ENCODE measurements around the gene PARD6B.

PARD6B gene

GRCh38 chr20:50689864-50690649, 41.3 kb upstream of the PARD6B start:
- no peak overlapping the region for H3K4me3 ChIP-seq (ENCODE audit: low read depth, low read length)
- no peak for DNase-seq (ENCODE audit: low read depth)
- TF ChIP-seq CTCF (IDR thresholded peaks at IDR 0.05; ENCODE audit: insufficient read depth, low read depth, low read length, missing control alignments): no peak

- no peak within 1 kb of the TSS for H3K4me3 ChIP-seq (ENCODE audit: low read depth, low read length)
- no peak for DNase-seq (ENCODE audit: low read depth)
- TF ChIP-seq CTCF (IDR thresholded peaks at IDR 0.05; ENCODE audit: insufficient read depth, low read depth, low read length, missing control alignments): no peak
Measured at GRCh38 chr20:50690650-50691572, 40.5 kb upstream of the PARD6B start, which contains the start of gene RIPOR3. Gene RIPOR3, minus strand, starts transcription at chr20:50691542. Its CDS starts 414 bp downstream, at chr20:50691128.

GRCh38 chr20:50691573-50692551, 39.5 kb upstream of the PARD6B start:
- H3K4me3 ChIP-seq (ENCODE audit: low read depth, low read length): no peak overlapping the region
- no peak for TF ChIP-seq CTCF (IDR thresholded peaks at IDR 0.05; ENCODE audit: insufficient read depth, low read depth, low read length, missing control alignments)
- no peak for DNase-seq (ENCODE audit: low read depth)

- no peak overlapping the region for H3K4me3 ChIP-seq (ENCODE audit: low read depth, low read length)
- no peak for TF ChIP-seq CTCF (IDR thresholded peaks at IDR 0.05; ENCODE audit: insufficient read depth, low read depth, low read length, missing control alignments)
- DNase-seq (ENCODE audit: low read depth): no peak
Measured at GRCh38 chr20:50692552-50692933, 38.8 kb upstream of the PARD6B start.

- no peak for DNase-seq (ENCODE audit: low read depth)
- no peak for TF ChIP-seq CTCF (IDR thresholded peaks at IDR 0.05; ENCODE audit: insufficient read depth, low read depth, low read length, missing control alignments)
- no peak overlapping the region for H3K4me3 ChIP-seq (ENCODE audit: low read depth, low read length)
Measured at GRCh38 chr20:50693001-50693400, 38.4 kb upstream of the PARD6B start.
